ENCODE measurements around the gene HOXD13. TPM values are rescaled to one million over a fixed set of nuclear protein-coding genes. Genes with fewer than 3 reads are reported as not detected.
A peak's percentile ranks its signal among the peaks of the same experiment; 100 is the strongest.

HOXD13 gene
- polyA plus RNA-seq, 10 donors: 0.11 TPM; not detected in 9

GRCh38 chr2:176080540-176081375 lies 11.8 kb upstream of the HOXD13 start:
- DNase-seq: peak in 1 of 3 donors; percentile 73

- DNase-seq: peak in 2 of 3 donors; percentile 38 to 77
Measured at GRCh38 chr2:176081376-176081836, 11.1 kb upstream of the HOXD13 start.

GRCh38 chr2:176081837-176082524 lies 10.5 kb upstream of the HOXD13 start:
- peak in 2 of 3 donors; percentile 17 to 76 for DNase-seq

- DNase-seq: peak in 1 of 3 donors; percentile 16
Measured at GRCh38 chr2:176082525-176082823, 10.0 kb upstream of the HOXD13 start.

GRCh38 chr2:176082824-176083751 lies 9.4 kb upstream of the HOXD13 start:
- DNase-seq: peak in 2 of 3 donors; percentile 9 to 63

GRCh38 chr2:176083796-176084261 lies 8.7 kb upstream of the HOXD13 start, which contains the start of gene EVX2:
EVX2 (minus strand) TSS chr2:176083962; CDS start chr2:176083776, 186 bp downstream.
- DNase-seq: peak in 1 of 3 donors; percentile 56

GRCh38 chr2:176084611-176085119 lies 7.9 kb upstream of the HOXD13 start:
- DNase-seq: peak in 1 of 3 donors; percentile 67

- DNase-seq: peak in 1 of 3 donors; percentile 41
Measured at GRCh38 chr2:176085120-176085788, 7.3 kb upstream of the HOXD13 start.

GRCh38 chr2:176085861-176086771 lies 6.4 kb upstream of the HOXD13 start:
- peak in 1 of 3 donors; percentile 77 for DNase-seq

- DNase-seq: no peak
Measured at GRCh38 chr2:176087330-176088047, 5.0 kb upstream of the HOXD13 start.

- peak in 2 of 3 donors; percentile 73 to 86 for DNase-seq
Measured at GRCh38 chr2:176088048-176088936, 4.2 kb upstream of the HOXD13 start.

GRCh38 chr2:176088937-176089842 lies 3.3 kb upstream of the HOXD13 start:
- no peak for DNase-seq

- DNase-seq: no peak
Measured at GRCh38 chr2:176089843-176090395, 2.6 kb upstream of the HOXD13 start.

GRCh38 chr2:176090862-176091261 lies 1.7 kb upstream of the HOXD13 start:
- no peak for DNase-seq

GRCh38 chr2:176091329-176092258 lies 927 bp upstream of the HOXD13 start:
- DNase-seq: no peak
